Type B pancreatic cell (in vitro differentiated cells): ENCODE results near the gene SLC25A21. TPM values are rescaled to one million over a fixed set of nuclear protein-coding genes. Genes with fewer than 3 reads are reported as not detected.

Experiments used
- DNase-seq: peaks from one replicate; pipeline ENCODE4 v3.0.0; 2021; ENCODE audit warnings: mixed read lengths; ENCODE audit not compliant: unreplicated experiment; ENCODE audit errors: extremely low spot score
- H3K27ac Mint-ChIP-seq: 2 replicates; pipeline ENCODE4 v1.8.0; 2021; ENCODE audit warnings: mild to moderate bottlenecking, mixed read lengths
- H3K27me3 Mint-ChIP-seq: 2 replicates; pipeline ENCODE4 v1.8.0; 2021; ENCODE audit warnings: mixed read lengths
- H3K36me3 Mint-ChIP-seq: 2 replicates; pipeline ENCODE4 v1.8.0; 2021; ENCODE audit warnings: mixed read lengths
- H3K4me1 Mint-ChIP-seq: one replicate; pipeline ENCODE4 v1.8.0; 2021; ENCODE audit warnings: mixed read lengths; ENCODE audit not compliant: unreplicated experiment
- H3K4me3 Mint-ChIP-seq: 2 replicates; pipeline ENCODE4 v1.8.0; 2021; ENCODE audit warnings: mild to moderate bottlenecking, mixed read lengths
- H3K9me3 Mint-ChIP-seq: 2 replicates; pipeline ENCODE4 v1.8.0; 2021; ENCODE audit warnings: mixed read lengths
- CTCF ChIP-seq: fragments of 200-600 bp; sonication (generic); conservative IDR thresholded peaks from 2 replicates; pipeline ENCODE4 v1.5.0; 2021; ENCODE audit warnings: antibody characterized with exemption, mild to moderate bottlenecking
- total RNA-seq: library from RNA; stranded (reverse); gene quantifications from 2 replicates; pipeline ENCODE4 v1.2.1, GENCODE V29; 2021; ENCODE audit warnings: low replicate concordance

Gene SLC25A21
- total RNA-seq, 1 donor from 2014 or later, result 0.58 TPM

DNA sequence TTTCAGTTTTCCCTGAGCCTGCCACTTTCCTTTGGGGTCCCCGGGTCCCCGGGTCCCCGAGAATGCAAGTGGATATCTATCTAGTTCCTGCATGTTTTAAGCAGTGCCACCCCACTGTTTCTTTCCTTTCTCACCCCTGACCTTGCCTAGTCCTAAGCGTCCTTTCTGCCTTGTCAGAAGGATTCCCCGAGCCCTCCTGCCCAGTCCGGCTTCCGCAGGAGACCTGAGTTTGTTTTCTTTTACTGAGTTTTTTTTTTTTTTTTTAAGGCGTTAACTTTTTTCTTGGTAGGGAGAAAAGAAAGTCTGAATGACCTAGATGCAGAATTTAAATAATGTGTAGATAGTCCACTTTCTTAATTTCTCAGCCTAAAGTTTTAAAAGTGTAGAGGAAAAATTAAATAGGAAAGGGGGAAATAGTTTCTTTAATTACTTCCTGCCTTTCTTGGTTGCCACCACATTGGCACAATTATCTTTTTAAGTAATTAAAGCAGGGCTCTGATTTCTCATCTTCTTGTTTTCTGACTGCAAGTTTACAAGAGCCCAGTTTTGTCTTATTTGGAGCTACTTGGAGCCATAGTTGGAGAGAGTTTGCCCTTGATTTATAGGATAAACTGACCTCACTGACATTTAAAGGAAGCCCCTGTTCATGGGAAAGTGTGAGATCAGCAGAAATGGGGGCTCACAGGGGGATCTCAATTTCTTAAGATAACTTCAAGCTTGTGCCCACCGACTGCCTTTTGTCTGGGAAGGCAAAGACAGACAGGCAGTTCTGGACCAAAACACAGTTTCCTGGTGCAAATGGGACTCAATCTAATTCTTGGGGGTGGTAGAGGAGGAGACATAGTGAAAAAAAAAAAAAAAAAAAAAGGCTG is 507.8 kb downstream of the SLC25A21 start:
- Mint-ChIP-seq H3K27me3 (peaks cover 90% of the 10 kb centered on the region), H3K4me1 (peaks cover 25% of the 10 kb centered on the region), H3K36me3 (peaks cover 4% of the 10 kb centered on the region), H3K27ac (peak overlapping the region; percentile 28), H3K4me3 (peak overlapping the region; percentile 91), H3K9me3 (no peaks in the 10 kb centered on the region)
- no peak for DNase-seq
- TF ChIP-seq CTCF, result no peak

DNA sequence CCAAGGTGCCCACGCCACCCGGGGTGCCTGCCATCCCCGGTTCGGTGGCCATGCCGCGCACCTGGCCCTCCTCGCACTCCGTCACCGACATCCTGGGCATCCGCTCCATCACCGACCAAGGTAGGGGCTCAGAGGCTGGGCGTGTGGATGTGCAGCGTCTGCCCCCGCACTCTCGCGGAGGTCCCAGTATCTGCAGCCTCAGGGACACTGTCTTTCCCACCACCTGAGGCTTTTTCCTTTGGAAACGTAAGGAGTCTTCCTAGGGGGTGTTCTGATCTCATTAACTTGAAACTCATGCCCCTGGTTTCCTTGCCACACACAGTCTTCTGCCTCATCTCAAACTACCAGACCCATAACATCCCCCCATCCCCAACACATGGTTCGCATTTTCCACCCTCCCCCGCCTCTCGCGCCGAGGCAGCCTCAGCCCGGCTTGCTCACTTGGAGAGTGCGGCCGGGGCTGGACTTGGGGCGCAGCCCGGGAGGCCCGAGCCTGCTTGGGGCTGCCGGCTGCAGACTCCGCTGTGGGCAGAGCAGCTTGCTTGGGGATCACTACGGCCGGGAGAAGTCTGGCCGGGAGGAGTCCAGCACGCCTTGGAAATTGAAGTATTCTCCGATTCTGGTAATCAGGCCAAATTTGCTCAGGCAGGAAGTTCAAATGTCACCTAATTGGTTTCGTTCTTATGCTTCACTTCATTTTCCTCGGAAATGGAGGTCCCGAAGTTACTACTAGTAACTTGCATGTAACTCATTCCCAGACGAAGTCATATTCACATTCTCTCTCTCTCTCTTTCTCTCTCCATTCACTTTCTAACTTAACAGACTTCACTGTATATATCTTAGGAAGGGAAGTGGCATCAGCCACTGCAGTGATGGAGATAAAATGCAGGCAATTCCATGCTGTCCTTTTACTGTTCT is 508.7 kb downstream of the SLC25A21 start:
- DNase-seq, result no peak
- H3K27ac Mint-ChIP-seq, result peak overlapping the region; percentile 39
- H3K27me3 Mint-ChIP-seq, result peaks cover 93% of the 10 kb centered on the region
- H3K4me3 Mint-ChIP-seq, result peak overlapping the region; percentile 91
- H3K4me1 Mint-ChIP-seq, result peaks cover 31% of the 10 kb centered on the region
- H3K36me3 Mint-ChIP-seq, result peaks cover 4% of the 10 kb centered on the region
- no peak for TF ChIP-seq CTCF
- H3K9me3 Mint-ChIP-seq, result no peaks in the 10 kb centered on the region

- Mint-ChIP-seq H3K9me3 (no peaks in the 10 kb centered on the region), H3K4me1 (peaks cover 31% of the 10 kb centered on the region), H3K4me3 (peak overlapping the region; percentile 91), H3K27ac (peak overlapping the region; percentile 58), H3K36me3 (peaks cover 4% of the 10 kb centered on the region), H3K27me3 (peaks cover 98% of the 10 kb centered on the region)
- peak; percentile 56 for TF ChIP-seq CTCF
- DNase-seq, result no peak
Observed at GRCh38 chr14:36662543-36663403, 509.6 kb downstream of the SLC25A21 start.

DNA sequence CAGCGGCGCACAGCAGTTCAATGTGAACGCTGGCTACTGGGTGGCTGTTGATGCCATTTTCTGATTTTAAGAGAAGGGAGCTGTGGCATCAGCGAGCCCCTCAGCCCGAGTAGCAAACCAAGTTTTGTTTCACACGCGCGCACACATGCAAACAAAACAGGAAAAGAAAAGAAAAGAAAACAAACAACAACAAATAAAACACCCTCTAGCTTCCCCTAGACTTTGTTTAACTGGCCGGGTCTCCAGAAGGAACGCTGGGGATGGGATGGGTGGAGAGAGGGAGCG is 510.2 kb downstream of the SLC25A21 start:
- Mint-ChIP-seq H3K9me3 (no peaks in the 10 kb centered on the region), H3K27me3 (peaks cover 98% of the 10 kb centered on the region), H3K36me3 (peaks cover 4% of the 10 kb centered on the region), H3K4me1 (peaks cover 31% of the 10 kb centered on the region), H3K27ac (peak overlapping the region; percentile 58), H3K4me3 (peak overlapping the region; percentile 91)
- no peak for TF ChIP-seq CTCF
- DNase-seq, result no peak
